Skeletal muscle satellite cell (primary cell): ENCODE results near the gene IL18.

Experiments
- H3K27me3 ChIP-seq: 2 replicates; pipeline ENCODE4 v1.7.0; 2013; ENCODE audit warnings: low read length; ENCODE audit not compliant: control insufficient read depth, insufficient read depth
- H3K36me3 ChIP-seq: 2 replicates; pipeline ENCODE4 v1.7.0; 2013; ENCODE audit warnings: mild to moderate bottlenecking, control low read depth, low read length; ENCODE audit not compliant: insufficient read depth
- H3K4me1 ChIP-seq: 2 replicates; pipeline ENCODE4 v1.7.0; 2013; ENCODE audit warnings: low read length; ENCODE audit not compliant: control insufficient read depth, insufficient read depth
- H3K4me2 ChIP-seq: 2 replicates; pipeline ENCODE4 v1.7.0; 2013; ENCODE audit warnings: mild to moderate bottlenecking, low read length
- H3K4me3 ChIP-seq: 2 replicates; pipeline ENCODE4 v1.7.0; 2013; ENCODE audit warnings: low read length
- H3K9ac ChIP-seq: 2 replicates; pipeline ENCODE4 v1.7.0; 2013; ENCODE audit warnings: mild to moderate bottlenecking, low read depth, low read length, moderate library complexity
- H3K9me3 ChIP-seq: replicated peaks from 2 replicates; pipeline ENCODE4 v1.7.0; 2013; ENCODE audit warnings: mild to moderate bottlenecking, control low read depth, low read length

The IL18 gene

GRCh38 chr11:112185883-112186282 is 22.0 kb upstream of the IL18 start:
- no peaks in the 10 kb centered on the region for H3K4me1 ChIP-seq
- H3K36me3 ChIP-seq: no peaks in the 10 kb centered on the region
- H3K27me3 ChIP-seq: no peaks in the 10 kb centered on the region
- H3K9me3 ChIP-seq: no peaks in the 10 kb centered on the region
- no peak overlapping the region for H3K4me2 ChIP-seq
- no peak overlapping the region for H3K9ac ChIP-seq
- H3K4me3 ChIP-seq: no peak overlapping the region

- Histone ChIP-seq H3K4me1 (no peaks in the 10 kb centered on the region), H3K27me3 (peaks cover 11% of the 10 kb centered on the region), H3K4me2 (no peak overlapping the region), H3K9ac (no peak overlapping the region), H3K4me3 (no peak overlapping the region), H3K36me3 (no peaks in the 10 kb centered on the region), H3K9me3 (no peaks in the 10 kb centered on the region)
Observed at GRCh38 chr11:112182867-112183266, 19.0 kb upstream of the IL18 start.

DNA sequence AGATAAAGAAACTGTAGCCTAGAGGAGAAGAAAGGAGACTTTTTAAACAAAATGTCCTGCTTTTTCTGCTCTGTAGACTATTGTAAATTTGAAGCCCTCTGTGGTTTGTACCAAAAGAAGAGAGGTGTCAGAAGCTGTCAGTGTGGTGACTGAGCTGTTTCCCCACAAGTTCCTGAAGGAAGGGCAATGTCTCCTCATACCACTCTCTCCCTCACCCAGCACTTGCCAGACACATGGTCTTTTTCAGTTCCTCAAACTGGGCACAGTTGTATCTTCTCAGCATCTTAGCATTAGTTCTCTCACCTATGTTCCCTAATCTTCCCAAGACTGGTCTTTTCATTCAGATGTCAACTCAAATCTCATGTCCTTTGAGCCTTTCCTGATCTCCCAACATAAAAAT is 15.7 kb upstream of the IL18 start:
- Histone ChIP-seq H3K9ac (no peak overlapping the region), H3K4me3 (no peak overlapping the region), H3K36me3 (no peaks in the 10 kb centered on the region), H3K4me1 (no peaks in the 10 kb centered on the region), H3K27me3 (peaks cover 15% of the 10 kb centered on the region), H3K9me3 (no peaks in the 10 kb centered on the region), H3K4me2 (no peak overlapping the region)

- H3K9ac ChIP-seq: no peak overlapping the region
- H3K9me3 ChIP-seq: no peaks in the 10 kb centered on the region
- no peaks in the 10 kb centered on the region for H3K36me3 ChIP-seq
- no peaks in the 10 kb centered on the region for H3K4me1 ChIP-seq
- no peak overlapping the region for H3K4me2 ChIP-seq
- H3K4me3 ChIP-seq: no peak overlapping the region
- H3K27me3 ChIP-seq: peaks cover 15% of the 10 kb centered on the region
Observed at GRCh38 chr11:112178936-112179335, 15.0 kb upstream of the IL18 start.

- H3K27me3 ChIP-seq: peaks cover 15% of the 10 kb centered on the region
- no peaks in the 10 kb centered on the region for H3K9me3 ChIP-seq
- H3K9ac ChIP-seq: no peak overlapping the region
- no peak overlapping the region for H3K4me3 ChIP-seq
- H3K36me3 ChIP-seq: no peaks in the 10 kb centered on the region
- H3K4me1 ChIP-seq: no peaks in the 10 kb centered on the region
- no peak overlapping the region for H3K4me2 ChIP-seq
Observed at GRCh38 chr11:112178428-112178827, 14.5 kb upstream of the IL18 start.

- Histone ChIP-seq H3K36me3 (no peaks in the 10 kb centered on the region), H3K4me2 (no peak overlapping the region), H3K9ac (no peak overlapping the region), H3K9me3 (no peaks in the 10 kb centered on the region), H3K4me3 (no peak overlapping the region), H3K4me1 (peaks cover 7% of the 10 kb centered on the region), H3K27me3 (peaks cover 15% of the 10 kb centered on the region)
Observed at GRCh38 chr11:112177589-112177988, 13.7 kb upstream of the IL18 start.

DNA sequence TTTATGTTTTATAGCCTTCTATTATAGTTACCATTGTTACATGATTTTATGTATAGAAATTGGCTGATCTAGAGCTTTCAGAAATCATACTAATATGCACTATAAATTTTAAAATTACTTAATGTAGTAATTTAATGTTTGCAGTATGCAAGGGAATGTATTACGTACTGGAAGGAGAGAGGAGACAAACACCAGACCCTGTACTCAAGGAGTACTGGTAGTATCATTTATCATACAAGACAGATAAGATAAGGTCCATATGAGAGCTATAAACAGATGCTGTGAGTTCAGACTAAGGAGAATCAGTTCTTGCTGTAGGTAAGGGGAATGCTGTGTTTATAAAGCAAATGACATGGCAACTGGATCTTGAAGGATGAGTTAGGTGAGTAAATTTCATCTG is 12.2 kb upstream of the IL18 start:
- no peak overlapping the region for H3K4me3 ChIP-seq
- H3K36me3 ChIP-seq: no peaks in the 10 kb centered on the region
- no peaks in the 10 kb centered on the region for H3K9me3 ChIP-seq
- no peak overlapping the region for H3K9ac ChIP-seq
- peaks cover 15% of the 10 kb centered on the region for H3K27me3 ChIP-seq
- no peak overlapping the region for H3K4me2 ChIP-seq
- peaks cover 18% of the 10 kb centered on the region for H3K4me1 ChIP-seq

DNA sequence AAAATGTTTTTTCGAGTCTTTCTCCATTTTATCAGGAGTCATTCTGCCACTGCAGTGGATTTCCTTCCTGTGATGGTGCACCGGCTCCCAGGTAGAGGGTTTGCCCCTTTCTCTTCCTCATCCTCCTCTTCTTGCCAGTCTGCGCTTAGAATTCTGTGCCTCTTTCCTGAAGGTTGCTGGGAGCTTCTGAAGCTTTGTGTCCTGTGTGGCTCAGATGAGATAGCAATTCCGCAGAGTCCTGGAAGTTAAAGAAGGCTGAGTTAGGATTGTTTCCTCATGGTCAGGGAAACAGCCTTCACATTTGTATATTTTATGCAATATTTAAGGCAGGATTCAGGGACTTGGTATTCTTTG is 11.7 kb upstream of the IL18 start:
- peak overlapping the region; percentile 73 for H3K4me2 ChIP-seq
- no peak overlapping the region for H3K9ac ChIP-seq
- H3K9me3 ChIP-seq: no peaks in the 10 kb centered on the region
- H3K4me1 ChIP-seq: peaks cover 18% of the 10 kb centered on the region
- no peaks in the 10 kb centered on the region for H3K36me3 ChIP-seq
- H3K4me3 ChIP-seq: peak overlapping the region; percentile 35
- H3K27me3 ChIP-seq: peaks cover 15% of the 10 kb centered on the region

DNA sequence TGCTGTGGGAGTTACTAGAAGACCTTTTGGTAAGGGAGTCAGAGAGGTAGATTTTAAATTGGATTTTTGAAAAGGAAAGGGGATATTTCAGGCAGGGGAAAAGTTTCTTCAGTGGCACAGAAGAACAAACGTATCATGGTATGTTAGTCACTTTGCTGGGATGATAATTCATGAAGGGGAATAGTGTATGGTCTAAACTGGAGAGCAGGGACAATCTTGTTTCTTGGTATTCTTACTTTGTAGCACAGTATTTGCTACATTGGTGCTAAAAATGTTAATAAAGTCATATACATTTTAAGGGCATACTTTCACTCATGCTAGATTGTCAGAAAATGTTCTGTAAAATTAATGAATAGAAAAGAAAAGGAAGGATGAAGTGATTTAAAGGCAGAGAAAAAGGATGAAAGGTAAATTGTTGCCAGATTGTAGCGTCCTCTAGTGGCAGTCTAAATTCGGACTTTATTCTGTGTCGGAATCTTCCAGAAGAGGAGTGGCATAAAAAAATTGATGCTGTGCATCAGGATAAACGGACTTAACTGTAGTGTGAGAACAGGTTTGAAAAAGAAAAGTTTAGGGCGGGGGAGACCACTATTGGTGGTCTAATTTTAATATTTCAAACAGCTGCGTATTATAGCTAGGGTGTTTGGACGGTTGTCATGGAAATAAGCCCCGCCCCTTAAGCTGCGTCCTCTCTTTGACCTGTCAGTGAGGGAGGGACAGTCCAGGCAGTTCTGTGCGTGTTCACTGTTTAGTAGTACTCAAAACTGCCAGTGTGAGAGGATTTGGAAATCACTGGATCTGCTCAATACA is 11.1 kb upstream of the IL18 start, which contains the start of gene BCO2:
TSS of gene BCO2 (plus strand) at position 724 of the 810 bp plus-strand sequence. CDS start 90 bp downstream, outside the sequence.
- no peaks in the 10 kb centered on the region for H3K36me3 ChIP-seq
- no peaks in the 10 kb centered on the region for H3K9me3 ChIP-seq
- H3K9ac ChIP-seq: no peak within 1 kb of the TSS
- peaks cover 18% of the 10 kb centered on the region for H3K4me1 ChIP-seq
- peak within 1 kb of the TSS; percentile 73 for H3K4me2 ChIP-seq
- H3K27me3 ChIP-seq: peaks cover 15% of the 10 kb centered on the region
- peak within 1 kb of the TSS; percentile 35 for H3K4me3 ChIP-seq

DNA sequence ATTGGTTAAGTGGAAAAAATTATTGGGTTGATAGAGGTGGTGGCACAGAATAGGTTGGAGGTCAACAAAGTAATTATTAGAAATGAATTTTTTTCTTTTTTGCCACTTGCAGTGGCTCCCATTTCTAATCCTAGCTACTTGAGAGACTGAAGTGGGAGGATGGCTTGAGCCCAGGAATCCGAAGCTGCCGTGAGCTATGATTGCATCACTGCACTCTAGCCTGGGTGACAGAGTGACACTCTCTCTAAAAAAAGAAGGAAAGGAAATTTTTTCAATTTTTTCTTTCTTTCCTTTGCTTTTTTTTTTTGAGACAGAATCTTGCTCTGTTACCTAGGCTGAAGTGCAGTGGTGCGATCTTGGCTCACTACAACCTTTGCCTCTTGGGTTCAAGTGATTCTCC is 9.3 kb upstream of the IL18 start:
- Histone ChIP-seq H3K27me3 (peaks cover 4% of the 10 kb centered on the region), H3K36me3 (no peaks in the 10 kb centered on the region), H3K4me2 (no peak overlapping the region), H3K4me1 (peaks cover 18% of the 10 kb centered on the region), H3K9me3 (no peaks in the 10 kb centered on the region), H3K9ac (peak overlapping the region; percentile 9), H3K4me3 (no peak overlapping the region)

GRCh38 chr11:112172362-112172994 is 8.6 kb upstream of the IL18 start:
- H3K9me3 ChIP-seq: no peaks in the 10 kb centered on the region
- peaks cover 18% of the 10 kb centered on the region for H3K4me1 ChIP-seq
- peak overlapping the region; percentile 19 for H3K4me2 ChIP-seq
- H3K27me3 ChIP-seq: peaks cover 4% of the 10 kb centered on the region
- H3K4me3 ChIP-seq: no peak overlapping the region
- H3K9ac ChIP-seq: peak overlapping the region; percentile 9
- no peaks in the 10 kb centered on the region for H3K36me3 ChIP-seq

DNA sequence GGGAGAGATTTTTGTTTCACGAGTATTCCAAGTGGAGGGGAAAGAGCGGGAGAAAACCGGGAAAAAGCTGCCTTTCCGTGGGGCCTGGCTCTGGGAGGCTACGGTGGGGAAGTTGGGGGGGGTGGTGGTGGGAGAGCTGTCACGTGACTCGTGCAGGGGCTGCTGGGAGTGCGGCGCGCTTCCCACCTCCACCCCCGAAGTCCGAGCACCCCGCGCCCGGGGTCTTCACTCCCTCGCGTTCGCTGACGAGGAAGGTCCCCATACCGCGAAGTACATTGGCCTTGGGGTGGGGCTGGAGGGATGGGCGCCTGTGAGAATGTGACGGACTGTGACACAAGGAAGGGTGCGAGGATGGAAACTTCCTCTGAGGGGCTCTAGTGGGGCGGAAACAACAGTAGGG is 3.3 kb upstream of the IL18 start, which contains the start of gene TEX12:
TSS of gene TEX12 (plus strand) at position 228 of the 400 bp plus-strand sequence. CDS start 1,897 bp downstream, outside the sequence.
- Histone ChIP-seq H3K36me3 (no peaks in the 10 kb centered on the region), H3K9me3 (no peaks in the 10 kb centered on the region), H3K4me1 (peaks cover 51% of the 10 kb centered on the region), H3K9ac (no peak within 1 kb of the TSS), H3K27me3 (no peaks in the 10 kb centered on the region), H3K4me3 (no peak within 1 kb of the TSS), H3K4me2 (no peak within 1 kb of the TSS)
